HL-60 (cell line): ENCODE measurements around the gene OSBPL3.

Source experiments
- DNase-seq, 2 experiments: peaks; one replicate each; pipeline ENCODE4 v3.0.0-alpha.2; 2010 to 2020; ENCODE audit warnings: low read depth in 1 of 2, low spot score in 1 of 2
- H3K27ac ChIP-seq: fragments of 250-450 bp; sonication (Bioruptor Pico); replicated peaks from 2 replicates; pipeline ENCODE4 v1.5.1; 2020; ENCODE audit warnings: mild to moderate bottlenecking, moderate library complexity
- H3K27me3 ChIP-seq: fragments of 250-450 bp; sonication (Bioruptor Pico); 2 replicates; pipeline ENCODE4 v1.5.1; 2021; ENCODE audit warnings: mild to moderate bottlenecking, moderate library complexity; ENCODE audit not compliant: insufficient read depth, poor library complexity, severe bottlenecking
- H3K4me3 ChIP-seq: replicated peaks from 2 replicates; pipeline ENCODE4 v1.5.1; 2011; ENCODE audit warnings: mild to moderate bottlenecking, control low read depth, low read length; ENCODE audit not compliant: insufficient read depth
- CTCF ChIP-seq: IDR thresholded peaks from one replicate; pipeline ENCODE4 v1.5.1; 2011; ENCODE audit warnings: low read length, control low read depth, inconsistent platforms; ENCODE audit not compliant: insufficient read depth
- GABPA ChIP-seq: IDR thresholded peaks from 2 replicates; pipeline ENCODE4 v1.6.1; 2012; ENCODE audit warnings: low read depth
- POLR2AphosphoS5 ChIP-seq: IDR thresholded peaks from 2 replicates; pipeline ENCODE4 v1.6.1; 2012; ENCODE audit warnings: low read depth
- REST ChIP-seq: IDR thresholded peaks from 2 replicates; pipeline ENCODE4 v1.6.1; 2012; ENCODE audit warnings: low read depth; ENCODE audit not compliant: insufficient replicate concordance
- SPI1 ChIP-seq: IDR thresholded peaks from 2 replicates; pipeline ENCODE4 v1.6.1; 2012; ENCODE audit warnings: low read depth, mild to moderate bottlenecking, borderline replicate concordance

Gene OSBPL3

GRCh38 chr7:24959735-24960485, 20.1 kb downstream of the OSBPL3 start:
- no peaks in the 10 kb centered on the region for H3K27me3 ChIP-seq
- no peak overlapping the region for H3K27ac ChIP-seq
- TF ChIP-seq GABPA: no peak

GRCh38 chr7:24958399-24958798, 21.6 kb downstream of the OSBPL3 start:
- Histone ChIP-seq H3K27ac (no peak overlapping the region), H3K4me3 (no peak overlapping the region), H3K27me3 (no peaks in the 10 kb centered on the region)
- no peak for TF ChIP-seq POLR2AphosphoS5
- no peak for TF ChIP-seq REST
- TF ChIP-seq CTCF: no peak
- TF ChIP-seq GABPA: no peak
- no peak for TF ChIP-seq SPI1
- no peak for DNase-seq

More at GRCh38 chr7:24959735-24960485, 20.1 kb downstream of the OSBPL3 start:
- no peak overlapping the region for H3K4me3 ChIP-seq
- DNase-seq: no peak

- Histone ChIP-seq H3K27me3 (no peaks in the 10 kb centered on the region), H3K27ac (no peak overlapping the region), H3K4me3 (no peak overlapping the region)
- TF ChIP-seq SPI1 (no peak), CTCF (no peak), POLR2AphosphoS5 (no peak), GABPA (no peak), REST (no peak)
- DNase-seq: no peak
Observed at GRCh38 chr7:24956021-24956420, 24.0 kb downstream of the OSBPL3 start.

GRCh38 chr7:24955313-24955712, 24.7 kb downstream of the OSBPL3 start:
- Histone ChIP-seq H3K4me3 (no peak overlapping the region), H3K27ac (no peak overlapping the region), H3K27me3 (no peaks in the 10 kb centered on the region)
- no peak for DNase-seq
- TF ChIP-seq POLR2AphosphoS5: no peak
- no peak for TF ChIP-seq GABPA
- TF ChIP-seq REST: no peak
- TF ChIP-seq SPI1: no peak
- TF ChIP-seq CTCF: no peak
